GM20431 (cell line): ENCODE data around the gene DEFB124.
"Not testable (repeated sequence)": the region's sequence is repeated elsewhere in the genome, so short reads cannot be mapped to it uniquely, and the experiment has no call there.

Experiments used
- in situ Hi-C: fragments of 300-500 bp; cut with MseI, MboI; formaldehyde crosslinking; loops from one replicate; pipeline ENCODE4 v1.15.0; 2020; ENCODE audit warnings: low sequenced_read_pairs; ENCODE audit not compliant: unreplicated experiment

DEFB124 gene, protein sequence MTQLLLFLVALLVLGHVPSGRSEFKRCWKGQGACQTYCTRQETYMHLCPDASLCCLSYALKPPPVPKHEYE

DNA sequence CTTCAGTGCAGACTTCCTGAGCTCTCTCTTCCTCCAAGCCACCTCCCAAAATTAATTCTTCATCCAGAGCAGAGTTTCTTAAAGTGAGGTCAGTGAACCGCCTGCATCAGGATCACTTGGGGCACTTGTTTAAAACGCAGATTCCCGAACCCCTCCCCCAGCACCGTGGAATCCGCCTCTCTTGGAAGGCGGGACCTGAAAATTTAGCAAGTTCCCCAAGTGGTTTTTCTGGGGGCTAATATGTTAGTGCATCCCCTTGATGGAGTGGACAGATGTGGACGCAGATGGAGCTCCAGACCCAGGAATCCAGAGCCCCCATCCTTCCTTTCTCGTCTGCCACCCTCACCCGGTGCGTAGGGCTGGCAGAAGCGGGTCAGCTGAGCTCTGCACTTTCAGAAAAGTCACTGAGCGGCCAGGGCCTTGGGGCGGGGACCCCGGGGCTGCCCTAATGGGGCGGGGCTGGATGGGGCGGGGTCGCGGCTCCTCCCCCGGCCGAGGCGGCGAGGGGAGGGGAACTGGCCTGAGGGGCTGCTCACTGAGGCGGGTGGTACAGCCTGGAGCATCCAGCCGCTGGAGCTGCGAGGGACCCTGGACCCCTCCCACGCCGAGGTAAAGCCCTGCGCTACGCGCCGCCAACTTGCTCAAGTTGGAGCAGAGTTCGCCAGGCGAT, at the start of gene DEFB124, which contains the start of gene REM1:
TSS of gene DEFB124 (minus strand) at position 370 of the 670 bp plus-strand sequence. CDS start 2,114 bp downstream, outside the sequence.
TSS of gene REM1 (plus strand) at position 531 of the 670 bp plus-strand sequence. CDS start 1,158 bp downstream, outside the sequence.
- in situ Hi-C loops: no loop called here

GRCh38 chr20:31523361-31524283, 48.7 kb upstream of the DEFB124 start:
- in situ Hi-C loops: no loop called here

DNA sequence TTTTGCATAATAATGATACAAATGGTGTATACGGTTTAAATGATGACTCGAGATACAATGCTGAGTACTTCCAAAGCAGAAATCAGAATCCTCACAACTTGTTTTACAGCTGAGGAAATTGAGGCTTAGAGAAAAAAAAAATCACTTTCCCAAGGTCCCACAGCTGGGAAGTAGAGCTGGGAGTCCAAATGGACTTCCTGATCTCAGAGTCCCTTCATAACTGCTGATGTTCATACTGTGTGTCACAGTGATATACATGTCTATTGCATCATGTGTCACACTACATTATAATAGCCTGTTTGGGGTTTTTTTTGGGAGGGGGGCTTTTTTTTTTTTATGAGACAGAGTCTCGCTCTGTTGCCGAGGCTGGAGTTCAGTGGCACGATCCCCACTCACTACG, 47.8 kb upstream of the DEFB124 start:
- in situ Hi-C loops: no loop called here

DNA sequence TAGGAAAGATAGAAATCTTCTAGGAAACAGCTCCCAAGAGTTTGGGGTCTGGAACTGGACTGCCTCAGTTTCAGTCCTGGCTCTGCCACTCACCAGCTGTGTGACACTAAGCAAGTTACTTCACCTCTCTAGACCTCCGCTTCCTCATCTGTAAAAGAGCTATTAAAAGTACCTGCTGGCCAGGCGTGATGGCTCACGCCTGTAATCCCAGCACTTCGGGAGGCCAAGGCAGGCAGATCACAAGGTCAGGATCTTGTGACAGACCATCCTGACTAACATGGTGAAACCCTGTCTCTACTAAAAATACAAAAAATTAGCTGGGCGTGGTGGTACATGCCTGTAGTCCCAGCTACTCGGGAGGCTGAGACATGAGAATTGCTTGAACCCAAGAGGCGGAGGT, 46.3 kb upstream of the DEFB124 start:
- in situ Hi-C loops: not testable (repeated sequence)

- in situ Hi-C loops: no loop called here
Observed at GRCh38 chr20:31517373-31517772, 42.4 kb upstream of the DEFB124 start.

DNA sequence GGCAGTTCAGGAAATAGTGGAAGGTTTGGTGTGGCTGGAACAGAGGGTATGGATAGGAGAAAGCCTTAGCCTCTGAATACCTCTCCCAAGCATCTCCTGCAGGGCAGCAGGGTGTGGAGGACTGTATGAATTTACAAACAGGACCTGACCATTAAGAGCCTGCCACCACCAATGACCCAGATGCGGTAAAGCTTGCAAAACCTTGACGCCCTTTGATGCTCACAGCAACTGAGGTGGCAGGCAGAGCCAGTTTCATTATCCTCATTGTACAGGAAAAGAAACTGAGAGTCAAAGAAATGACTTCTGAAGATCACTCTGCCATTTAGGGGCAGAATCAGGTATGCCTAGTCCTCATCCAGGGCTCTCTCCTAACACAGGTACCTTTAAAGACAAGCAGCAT, 41.7 kb upstream of the DEFB124 start:
- in situ Hi-C loops: no loop called here

GRCh38 chr20:31516166-31516565, 41.2 kb upstream of the DEFB124 start:
- in situ Hi-C loops: no loop called here

GRCh38 chr20:31515775-31516107, 40.8 kb upstream of the DEFB124 start:
- in situ Hi-C loops: no loop called here

DNA sequence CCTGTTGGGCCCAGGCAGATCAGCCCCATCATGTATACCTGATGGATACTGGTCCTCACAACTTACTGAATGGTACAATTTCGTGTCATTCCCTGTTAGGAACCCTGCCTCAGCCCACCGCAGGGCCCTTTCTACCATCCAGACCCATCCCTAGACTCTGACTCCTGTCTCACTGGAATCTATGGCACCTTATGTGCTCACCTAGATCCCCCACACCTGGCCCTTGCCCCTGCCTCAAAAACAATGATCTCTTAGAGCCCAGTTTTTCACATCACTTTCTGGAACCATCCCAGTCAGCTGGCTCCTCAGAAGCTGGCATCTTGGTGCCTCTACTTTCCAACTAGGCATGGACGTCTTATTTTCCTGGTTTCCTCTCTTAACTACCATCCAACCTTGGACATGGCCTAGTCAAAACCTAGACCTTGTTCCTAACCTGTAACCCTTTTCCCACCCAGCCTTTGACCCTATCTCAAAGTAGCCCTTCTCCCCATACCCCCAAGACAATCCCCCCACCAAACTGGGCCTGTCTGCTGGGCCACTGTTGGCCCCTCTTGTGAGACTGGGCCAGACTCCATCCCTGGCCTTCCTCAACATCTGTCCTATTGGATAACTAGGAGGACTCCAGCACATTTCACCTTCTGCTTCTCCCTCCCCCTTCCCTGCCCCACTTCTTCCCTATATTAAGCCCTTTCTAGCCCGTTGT, 40.3 kb upstream of the DEFB124 start:
- in situ Hi-C loops: no loop called here

DNA sequence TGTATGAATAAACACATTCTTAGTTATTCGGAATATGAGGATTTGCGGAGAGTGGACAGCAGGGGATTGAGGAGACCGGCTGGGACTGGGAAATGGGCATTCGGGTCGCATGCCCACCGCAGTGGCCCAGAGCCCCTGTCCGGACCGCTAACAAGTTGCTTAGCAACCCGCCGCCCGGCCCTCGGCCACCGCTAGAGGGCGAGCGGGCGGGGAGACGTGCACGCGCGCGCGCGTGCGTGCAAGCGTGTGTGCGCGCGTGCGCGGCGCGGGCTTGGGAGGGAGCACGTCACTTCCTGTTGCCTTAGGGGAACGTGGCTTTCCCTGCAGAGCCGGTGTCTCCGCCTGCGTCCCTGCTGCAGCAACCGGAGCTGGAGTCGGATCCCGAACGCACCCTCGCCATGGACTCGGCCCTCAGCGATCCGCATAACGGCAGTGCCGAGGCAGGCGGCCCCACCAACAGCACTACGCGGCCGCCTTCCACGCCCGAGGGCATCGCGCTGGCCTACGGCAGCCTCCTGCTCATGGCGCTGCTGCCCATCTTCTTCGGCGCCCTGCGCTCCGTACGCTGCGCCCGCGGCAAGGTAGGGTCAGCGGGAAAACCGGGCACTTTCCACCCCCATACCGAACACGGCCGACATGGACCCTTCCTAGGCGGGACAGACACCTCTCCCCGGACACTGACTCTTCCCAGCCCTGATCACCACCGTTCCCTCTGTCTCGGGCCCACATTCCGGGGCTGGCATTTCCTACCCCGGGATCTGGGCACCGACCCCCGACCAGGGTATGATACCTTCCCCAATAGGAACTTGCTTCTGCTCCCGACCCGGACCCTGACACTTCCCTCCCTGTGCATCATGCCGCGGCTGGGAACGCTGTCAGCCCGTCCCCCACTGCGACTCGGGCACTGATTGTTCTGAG, 39.5 kb upstream of the DEFB124 start, which contains the start of gene HM13:
TSS of gene HM13 (plus strand) at position 289 of the 918 bp plus-strand sequence. CDS start at position 399, 110 bp downstream.
- in situ Hi-C loops: no loop called here

- in situ Hi-C loops: no loop called here
Observed at GRCh38 chr20:31508517-31509244, 33.8 kb upstream of the DEFB124 start.

- in situ Hi-C loops: no loop called here
Observed at GRCh38 chr20:31505903-31506302, 31.0 kb upstream of the DEFB124 start.

DNA sequence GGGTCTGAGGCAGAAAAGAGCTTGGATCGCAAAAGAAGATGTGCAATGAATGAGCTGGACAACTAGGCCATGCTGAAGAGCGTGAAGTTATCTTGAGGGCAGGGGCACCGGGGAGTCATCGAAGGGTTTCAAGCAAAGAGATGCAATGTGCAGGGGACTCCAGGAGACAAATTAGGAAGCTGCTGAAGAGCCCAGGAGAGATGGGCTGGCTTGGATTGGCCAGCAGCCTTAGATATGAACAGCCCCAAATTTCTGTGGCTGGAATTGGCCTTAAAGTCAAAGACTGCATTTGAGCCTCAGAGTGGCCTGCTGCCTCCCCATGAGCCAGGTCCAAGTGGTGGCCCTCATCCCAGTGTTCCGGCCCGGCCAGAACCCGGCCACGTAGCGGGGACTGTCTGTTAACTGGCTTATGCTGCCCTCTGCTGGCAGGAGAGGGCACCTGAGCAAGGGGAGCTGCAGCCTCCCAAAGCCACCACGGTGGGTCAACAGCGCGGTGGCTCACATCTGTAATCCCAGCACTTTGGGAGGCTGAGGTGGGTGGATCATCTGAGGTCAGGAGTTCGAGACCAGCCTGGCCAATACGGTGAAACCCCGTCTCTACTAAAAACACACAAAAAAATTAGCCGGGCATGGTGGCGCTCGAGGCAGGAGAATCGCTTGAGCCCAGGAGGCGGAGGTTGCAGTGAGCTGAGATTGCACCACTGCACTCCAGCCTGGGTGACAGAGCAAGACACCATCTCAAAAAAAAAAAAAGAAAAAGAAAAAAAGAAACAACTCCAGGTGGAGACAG, 28.2 kb upstream of the DEFB124 start:
- in situ Hi-C loops: not testable (repeated sequence)

DNA sequence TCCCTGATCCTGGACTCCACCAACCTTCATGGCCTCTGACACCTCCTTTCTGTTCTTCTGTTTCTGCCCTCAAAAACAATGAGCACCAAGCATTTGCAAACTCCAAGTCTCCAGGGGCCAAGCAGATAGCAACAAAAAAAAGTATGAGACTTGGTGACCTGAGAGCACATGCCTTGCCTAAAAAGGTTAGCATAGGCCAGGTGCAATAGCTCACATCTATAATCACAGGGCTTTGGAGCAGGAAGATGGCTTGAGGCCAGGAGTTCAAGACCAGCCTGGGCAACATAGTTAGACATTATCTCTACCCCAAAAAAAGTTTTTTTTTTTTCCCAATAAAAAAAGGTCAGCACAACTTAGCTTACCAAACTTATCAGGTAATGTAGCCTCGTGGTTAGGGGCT, 25.6 kb upstream of the DEFB124 start:
- in situ Hi-C loops: no loop called here

- in situ Hi-C loops: no loop called here
Observed at GRCh38 chr20:31497838-31498540, 23.1 kb upstream of the DEFB124 start.

- in situ Hi-C loops: no loop called here
Observed at GRCh38 chr20:31496761-31497295, 21.9 kb upstream of the DEFB124 start.

- in situ Hi-C loops: no loop called here
Observed at GRCh38 chr20:31494131-31494530, 19.2 kb upstream of the DEFB124 start.
